H1 (cell line): ENCODE measurements around the gene SLC7A7. TPM values are rescaled to one million over a fixed set of nuclear protein-coding genes. Genes with fewer than 3 reads are reported as not detected.

ENCODE experiments used
- CREB1 ChIP-seq: IDR thresholded peaks from 2 replicates; pipeline ENCODE4 v1.6.1; 2012; ENCODE audit warnings: inconsistent platforms
- EGR1 ChIP-seq: IDR thresholded peaks from 2 replicates; pipeline ENCODE4 v1.6.1; 2011; ENCODE audit warnings: low read depth, low read length, borderline replicate concordance
- POLR2A ChIP-seq, 2 experiments: IDR thresholded peaks; 1 replicate in 1 of 2; 2 replicates in 1 of 2; pipeline ENCODE4 v1.6.1; 2011; ENCODE audit warnings: low read depth in 2 of 2, low read length in 2 of 2, mild to moderate bottlenecking in 2 of 2; ENCODE audit errors: control extremely low read depth in 1 of 2
- RFX5 ChIP-seq: IDR thresholded peaks from 2 replicates; pipeline ENCODE4 v1.6.1; 2011; ENCODE audit warnings: low read depth, low read length, improper control_type of control experiment, borderline replicate concordance
- SIRT6 ChIP-seq: IDR thresholded peaks from one replicate; pipeline ENCODE4 v1.7.1; 2012; ENCODE audit warnings: low read length, inconsistent platforms
- SIX5 ChIP-seq: IDR thresholded peaks from 2 replicates; pipeline ENCODE4 v1.6.1; 2011; ENCODE audit warnings: mild to moderate bottlenecking, low read depth, low read length
- YY1 ChIP-seq: IDR thresholded peaks from 2 replicates; pipeline ENCODE4 v1.6.1; 2011; ENCODE audit warnings: low read depth, mild to moderate bottlenecking, low read length
- polyA plus RNA-seq, 7 experiments: library from polyadenylated mRNA; depleted of rRNA in 3 of 7; stranded (reverse) in 5 of 7; unstranded in 2 of 7; fragments of >200 nt in 5 of 7; fragments of 200-250 nt in 2 of 7; gene quantifications; 1 replicate in 5 of 7; 2 replicates in 1 of 7; 4 replicates in 1 of 7; pipeline versions ENCODE4 v1.2.1 to v1.2.3, GENCODE V29; 2011 to 2013; ENCODE audit warnings: missing spikeins in 2 of 7, mixed read lengths in 2 of 7
- total RNA-seq: library from RNA; stranded (reverse); fragmentation: NEBNext Ultra II Directional; extraction: Animal tissue kit (Norgen Biotek cat#: 25700); gene quantifications from 2 replicates; pipeline ENCODE4 v1.2.1, GENCODE V29; 2021
- TF ChIP-seq, protein P1 (sequence below): IDR thresholded peaks from 2 replicates; pipeline ENCODE4 v1.6.1; 2012; ENCODE audit warnings: low read length, inconsistent platforms
- TF ChIP-seq, protein P2 (sequence below), 3 experiments: IDR thresholded peaks; 1 replicate in 2 of 3; 2 replicates in 1 of 3; pipeline versions ENCODE4 v1.5.1 to v1.6.1; 2011; ENCODE audit warnings: low read length in 3 of 3, mild to moderate bottlenecking in 3 of 3, inconsistent platforms in 2 of 3, low read depth in 1 of 3, moderate library complexity in 1 of 3; ENCODE audit not compliant: insufficient read depth in 1 of 3; ENCODE audit errors: control extremely low read depth in 1 of 3

Gene SLC7A7
- total and polyA plus RNA-seq, 2 of the 8 experiments (the other 6 are each of a cell fraction or from before 2014, with no cell fraction given): 5.8 to 14.9 TPM

GRCh38 chr14:22850944-22851764 lies 35.9 kb upstream of the SLC7A7 start (continued):
- TF ChIP-seq, protein P1, sequence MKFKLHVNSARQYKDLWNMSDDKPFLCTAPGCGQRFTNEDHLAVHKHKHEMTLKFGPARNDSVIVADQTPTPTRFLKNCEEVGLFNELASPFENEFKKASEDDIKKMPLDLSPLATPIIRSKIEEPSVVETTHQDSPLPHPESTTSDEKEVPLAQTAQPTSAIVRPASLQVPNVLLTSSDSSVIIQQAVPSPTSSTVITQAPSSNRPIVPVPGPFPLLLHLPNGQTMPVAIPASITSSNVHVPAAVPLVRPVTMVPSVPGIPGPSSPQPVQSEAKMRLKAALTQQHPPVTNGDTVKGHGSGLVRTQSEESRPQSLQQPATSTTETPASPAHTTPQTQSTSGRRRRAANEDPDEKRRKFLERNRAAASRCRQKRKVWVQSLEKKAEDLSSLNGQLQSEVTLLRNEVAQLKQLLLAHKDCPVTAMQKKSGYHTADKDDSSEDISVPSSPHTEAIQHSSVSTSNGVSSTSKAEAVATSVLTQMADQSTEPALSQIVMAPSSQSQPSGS: no peak
- TF ChIP-seq POLR2A (IDR thresholded peaks at IDR 0.05; ENCODE audit: control extremely low read depth in 1 of 2, low read depth in 2 of 2, low read length in 2 of 2) (no peak), CREB1 (no peak), SIX5 (no peak), YY1 (no peak), RFX5 (no peak), SIRT6 (no peak), EGR1 (no peak)
- TF ChIP-seq, protein P2, sequence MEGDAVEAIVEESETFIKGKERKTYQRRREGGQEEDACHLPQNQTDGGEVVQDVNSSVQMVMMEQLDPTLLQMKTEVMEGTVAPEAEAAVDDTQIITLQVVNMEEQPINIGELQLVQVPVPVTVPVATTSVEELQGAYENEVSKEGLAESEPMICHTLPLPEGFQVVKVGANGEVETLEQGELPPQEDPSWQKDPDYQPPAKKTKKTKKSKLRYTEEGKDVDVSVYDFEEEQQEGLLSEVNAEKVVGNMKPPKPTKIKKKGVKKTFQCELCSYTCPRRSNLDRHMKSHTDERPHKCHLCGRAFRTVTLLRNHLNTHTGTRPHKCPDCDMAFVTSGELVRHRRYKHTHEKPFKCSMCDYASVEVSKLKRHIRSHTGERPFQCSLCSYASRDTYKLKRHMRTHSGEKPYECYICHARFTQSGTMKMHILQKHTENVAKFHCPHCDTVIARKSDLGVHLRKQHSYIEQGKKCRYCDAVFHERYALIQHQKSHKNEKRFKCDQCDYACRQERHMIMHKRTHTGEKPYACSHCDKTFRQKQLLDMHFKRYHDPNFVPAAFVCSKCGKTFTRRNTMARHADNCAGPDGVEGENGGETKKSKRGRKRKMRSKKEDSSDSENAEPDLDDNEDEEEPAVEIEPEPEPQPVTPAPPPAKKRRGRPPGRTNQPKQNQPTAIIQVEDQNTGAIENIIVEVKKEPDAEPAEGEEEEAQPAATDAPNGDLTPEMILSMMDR (IDR thresholded peaks at IDR 0.05; ENCODE audit: control extremely low read depth in 1 of 3, insufficient read depth in 1 of 3, low read depth in 1 of 3, low read length in 3 of 3): no peak
